Neural progenitor cell (in vitro differentiated cells): Measurements from ENCODE around the gene PPP1R2. TPM values are rescaled to one million over a fixed set of nuclear protein-coding genes. Genes with fewer than 3 reads are reported as not detected.
"Not testable (repeated sequence)": the region's sequence is repeated elsewhere in the genome, so short reads cannot be mapped to it uniquely, and the experiment has no call there.

Experiments used
- DNase-seq: peaks from one replicate; pipeline ENCODE4 v3.0.0-alpha.2; 2016; ENCODE audit warnings: low spot score
- H2AFZ ChIP-seq: fragments of 200-600 bp; sonication (generic); replicated peaks from 2 replicates; pipeline ENCODE4 v1.6.1; 2016; ENCODE audit warnings: antibody characterized with exemption
- H3F3A ChIP-seq: fragments of 200-600 bp; sonication (generic); 2 replicates; pipeline ENCODE4 v1.6.1; 2016; ENCODE audit warnings: antibody characterized with exemption, low read depth
- H3K27ac ChIP-seq: fragments of 200-600 bp; sonication (generic); 2 replicates; pipeline ENCODE4 v1.5.1; 2016; ENCODE audit warnings: mild to moderate bottlenecking
- H3K27me3 ChIP-seq: fragments of 200-600 bp; sonication (generic); 2 replicates; pipeline ENCODE4 v1.6.1; 2016; ENCODE audit warnings: mild to moderate bottlenecking, moderate library complexity
- H3K36me3 ChIP-seq: fragments of 200-600 bp; sonication (generic); 2 replicates; pipeline ENCODE4 v1.5.1; 2016
- H3K4me1 ChIP-seq: fragments of 200-600 bp; sonication (generic); 2 replicates; pipeline ENCODE4 v1.6.1; 2016; ENCODE audit warnings: mixed run types
- H3K4me2 ChIP-seq: fragments of 200-600 bp; sonication (generic); 2 replicates; pipeline ENCODE4 v1.6.1; 2016
- H3K4me3 ChIP-seq: fragments of 200-600 bp; sonication (generic); 2 replicates; pipeline ENCODE4 v1.5.1; 2016
- H3K79me2 ChIP-seq: fragments of 200-600 bp; sonication (generic); 2 replicates; pipeline ENCODE4 v1.6.1; 2016; ENCODE audit warnings: low read depth
- H3K9ac ChIP-seq: fragments of 200-600 bp; sonication (generic); 2 replicates; pipeline ENCODE4 v1.6.1; 2016
- H3K9me3 ChIP-seq: fragments of 200-600 bp; sonication (generic); 2 replicates; pipeline ENCODE4 v1.5.1; 2016; ENCODE audit warnings: low read depth
- H4K20me1 ChIP-seq: fragments of 200-600 bp; sonication (generic); 2 replicates; pipeline ENCODE4 v1.6.1; 2016; ENCODE audit warnings: low read depth
- H3K27ac Mint-ChIP-seq: 3 replicates; pipeline ENCODE4 v1.8.0; 2021; ENCODE audit warnings: mixed read lengths
- H3K27me3 Mint-ChIP-seq: 2 replicates; pipeline ENCODE4 v1.8.0; 2022; ENCODE audit warnings: low read depth, mild to moderate bottlenecking, inconsistent platforms, moderate library complexity, mixed read lengths; ENCODE audit not compliant: insufficient read depth
- H3K36me3 Mint-ChIP-seq: 3 replicates; pipeline ENCODE4 v1.8.0; 2021; ENCODE audit warnings: mixed read lengths
- H3K4me1 Mint-ChIP-seq: 3 replicates; pipeline ENCODE4 v1.8.0; 2021; ENCODE audit warnings: mixed read lengths
- H3K4me3 Mint-ChIP-seq: 3 replicates; pipeline ENCODE4 v1.8.0; 2021; ENCODE audit warnings: mild to moderate bottlenecking, moderate library complexity, mixed read lengths
- H3K9me3 Mint-ChIP-seq: 3 replicates; pipeline ENCODE4 v1.8.0; 2020; ENCODE audit warnings: mixed read lengths
- EZH2 ChIP-seq: fragments of 200-600 bp; sonication (generic); IDR thresholded peaks from 2 replicates; pipeline ENCODE4 v1.6.1; 2017; ENCODE audit warnings: antibody characterized with exemption, mild to moderate bottlenecking, moderate library complexity
- EZH2phosphoT487 ChIP-seq: fragments of 200-600 bp; sonication (generic); IDR thresholded peaks from 2 replicates; pipeline ENCODE4 v1.6.1; 2017; ENCODE audit warnings: antibody characterized with exemption
- total RNA-seq: library from RNA; depleted of rRNA; stranded (reverse); fragments of >200 nt; gene quantifications from 2 replicates; pipeline ENCODE4 v1.2.3, GENCODE V29; 2015; ENCODE audit warnings: low replicate concordance
- TF ChIP-seq, protein P1 (sequence below): fragments of 200-600 bp; sonication (generic); IDR thresholded peaks from 2 replicates; pipeline ENCODE4 v1.5.1; 2017; ENCODE audit warnings: antibody characterized with exemption, mild to moderate bottlenecking

PPP1R2 gene
- total RNA-seq, 1 donor from 2014 or later = 59.2 TPM

DNA sequence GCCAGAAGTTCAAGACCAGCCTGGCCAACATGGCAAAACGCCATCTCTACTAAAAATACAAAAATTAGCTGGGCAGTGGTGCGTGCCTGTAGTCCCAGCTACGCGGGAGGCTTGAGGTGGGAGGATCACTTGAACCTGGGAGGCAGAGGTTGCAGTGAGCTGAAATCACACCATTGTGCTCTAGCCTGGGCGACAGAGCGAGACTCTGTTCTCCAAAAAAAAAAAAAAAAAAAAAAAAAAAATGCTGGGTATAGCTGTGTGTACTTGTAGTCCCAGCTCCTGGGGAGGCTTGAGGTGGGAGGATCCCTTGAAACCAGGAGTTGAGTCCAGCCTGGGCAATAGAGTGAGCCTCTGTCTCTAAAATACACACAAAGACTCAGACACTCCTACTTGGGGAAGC is 32.0 kb downstream of the PPP1R2 start:
- H3K27me3 ChIP-seq = no peaks in the 10 kb centered on the region
- Mint-ChIP-seq H3K27me3 (no peaks in the 10 kb centered on the region), H3K9me3 (no peaks in the 10 kb centered on the region), H3K27ac (no peak overlapping the region), H3K4me1 (no peaks in the 10 kb centered on the region), H3K4me3 (no peak overlapping the region), H3K36me3 (peaks cover 13% of the 10 kb centered on the region)
- no peak overlapping the region for H3K27ac ChIP-seq
- no peaks in the 10 kb centered on the region for H3K4me1 ChIP-seq
- H3K4me2 ChIP-seq = no peak overlapping the region
- no peak for TF ChIP-seq EZH2phosphoT487
- TF ChIP-seq, protein P1, sequence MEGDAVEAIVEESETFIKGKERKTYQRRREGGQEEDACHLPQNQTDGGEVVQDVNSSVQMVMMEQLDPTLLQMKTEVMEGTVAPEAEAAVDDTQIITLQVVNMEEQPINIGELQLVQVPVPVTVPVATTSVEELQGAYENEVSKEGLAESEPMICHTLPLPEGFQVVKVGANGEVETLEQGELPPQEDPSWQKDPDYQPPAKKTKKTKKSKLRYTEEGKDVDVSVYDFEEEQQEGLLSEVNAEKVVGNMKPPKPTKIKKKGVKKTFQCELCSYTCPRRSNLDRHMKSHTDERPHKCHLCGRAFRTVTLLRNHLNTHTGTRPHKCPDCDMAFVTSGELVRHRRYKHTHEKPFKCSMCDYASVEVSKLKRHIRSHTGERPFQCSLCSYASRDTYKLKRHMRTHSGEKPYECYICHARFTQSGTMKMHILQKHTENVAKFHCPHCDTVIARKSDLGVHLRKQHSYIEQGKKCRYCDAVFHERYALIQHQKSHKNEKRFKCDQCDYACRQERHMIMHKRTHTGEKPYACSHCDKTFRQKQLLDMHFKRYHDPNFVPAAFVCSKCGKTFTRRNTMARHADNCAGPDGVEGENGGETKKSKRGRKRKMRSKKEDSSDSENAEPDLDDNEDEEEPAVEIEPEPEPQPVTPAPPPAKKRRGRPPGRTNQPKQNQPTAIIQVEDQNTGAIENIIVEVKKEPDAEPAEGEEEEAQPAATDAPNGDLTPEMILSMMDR = no peak
- no peak for TF ChIP-seq EZH2
- DNase-seq = no peak
- no peaks in the 10 kb centered on the region for H3K79me2 ChIP-seq
- H3K9me3 ChIP-seq = no peaks in the 10 kb centered on the region
- no peak overlapping the region for H3K4me3 ChIP-seq
- H3K36me3 ChIP-seq = no peaks in the 10 kb centered on the region
- H2AFZ ChIP-seq = no peak overlapping the region
- no peaks in the 10 kb centered on the region for H3F3A ChIP-seq
- H4K20me1 ChIP-seq = no peaks in the 10 kb centered on the region
- H3K9ac ChIP-seq = no peak overlapping the region

DNA sequence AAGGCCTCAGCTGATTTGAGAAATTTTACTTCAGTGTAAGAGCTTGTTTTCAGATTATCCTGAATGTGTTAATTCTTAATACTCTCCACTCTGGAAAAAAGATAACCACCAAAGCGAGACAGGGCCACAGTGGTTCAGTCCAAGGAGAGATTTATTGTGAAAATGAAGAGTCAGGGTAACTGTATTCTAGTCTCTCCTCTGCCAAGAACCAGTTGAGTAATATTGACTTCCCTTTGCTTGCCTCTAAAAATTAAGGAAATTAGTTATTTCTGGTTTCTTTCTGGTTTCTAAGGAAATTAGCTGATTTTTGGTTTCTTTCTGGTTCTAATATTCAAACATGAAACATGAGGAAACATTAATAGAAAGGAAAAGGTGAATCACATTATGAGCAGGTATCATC is 34.9 kb downstream of the PPP1R2 start:
- no peaks in the 10 kb centered on the region for H3K27me3 Mint-ChIP-seq
- no peaks in the 10 kb centered on the region for H3K9me3 Mint-ChIP-seq
- Histone ChIP-seq H3K4me3 (no peak overlapping the region), H2AFZ (no peak overlapping the region), H3K9me3 (no peaks in the 10 kb centered on the region), H3K36me3 (no peaks in the 10 kb centered on the region), H4K20me1 (no peaks in the 10 kb centered on the region), H3K27ac (no peak overlapping the region), H3K9ac (no peak overlapping the region), H3K4me1 (no peaks in the 10 kb centered on the region), H3K27me3 (no peaks in the 10 kb centered on the region), H3K79me2 (no peaks in the 10 kb centered on the region), H3K4me2 (no peak overlapping the region), H3F3A (no peaks in the 10 kb centered on the region)
- H3K27ac Mint-ChIP-seq = no peak overlapping the region
- no peak overlapping the region for H3K4me3 Mint-ChIP-seq
- TF ChIP-seq, protein P1 = no peak
- TF ChIP-seq EZH2 (no peak), EZH2phosphoT487 (no peak)
- H3K4me1 Mint-ChIP-seq = no peaks in the 10 kb centered on the region
- H3K36me3 Mint-ChIP-seq = peaks cover 3% of the 10 kb centered on the region
- no peak for DNase-seq

DNA sequence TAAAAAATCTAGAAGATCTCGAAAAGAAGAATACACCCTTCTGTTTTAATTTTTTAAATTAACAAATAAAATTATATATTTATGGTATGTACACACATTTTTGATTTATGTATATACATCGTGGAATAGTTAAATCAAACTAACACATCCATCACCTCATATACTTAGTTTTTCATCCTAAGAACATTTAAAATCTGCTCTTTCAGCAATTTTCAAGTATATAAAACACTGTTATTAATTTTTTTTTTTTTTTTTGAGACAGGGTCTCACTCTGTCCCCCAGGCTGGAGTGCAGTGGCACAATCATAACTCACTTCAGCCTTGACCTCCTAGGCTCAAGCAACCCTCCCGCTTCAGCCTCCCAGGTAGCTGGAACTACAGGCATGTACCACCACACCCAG is 67.5 kb downstream of the PPP1R2 start:
- Histone ChIP-seq H3F3A (no peaks in the 10 kb centered on the region), H3K4me2 (no peak overlapping the region), H3K79me2 (no peaks in the 10 kb centered on the region), H3K27me3 (no peaks in the 10 kb centered on the region), H2AFZ (no peak overlapping the region), H3K4me3 (no peak overlapping the region), H3K36me3 (no peaks in the 10 kb centered on the region), H3K9ac (no peak overlapping the region), H3K27ac (no peak overlapping the region), H4K20me1 (no peaks in the 10 kb centered on the region), H3K4me1 (no peaks in the 10 kb centered on the region), H3K9me3 (no peaks in the 10 kb centered on the region)
- Mint-ChIP-seq H3K4me3 (no peak overlapping the region), H3K9me3 (peaks cover 2% of the 10 kb centered on the region), H3K4me1 (no peaks in the 10 kb centered on the region), H3K27me3 (no peaks in the 10 kb centered on the region), H3K36me3 (no peaks in the 10 kb centered on the region), H3K27ac (no peak overlapping the region)
- DNase-seq = no peak
- no peak for TF ChIP-seq EZH2phosphoT487
- TF ChIP-seq, protein P1 = no peak
- no peak for TF ChIP-seq EZH2

DNA sequence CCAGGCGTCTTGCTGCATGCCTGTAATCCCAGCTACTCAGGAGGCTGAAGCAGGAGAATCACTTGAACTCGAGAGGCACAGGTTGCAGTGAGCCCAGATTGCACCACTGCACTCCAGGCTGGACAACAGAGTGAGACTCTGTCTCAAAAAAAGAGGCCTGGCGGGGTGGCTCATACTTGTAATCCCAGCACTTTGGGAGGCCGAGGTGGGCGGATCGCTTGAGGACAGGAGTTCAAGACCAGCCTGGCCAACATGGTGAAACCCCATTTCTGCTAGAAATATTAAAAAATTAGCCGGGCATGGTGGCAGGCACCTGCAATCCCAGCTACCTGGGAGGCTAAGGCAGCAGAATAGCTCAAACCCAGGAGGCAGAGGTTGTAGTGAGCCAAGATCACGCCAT is 68.0 kb downstream of the PPP1R2 start:
- H3K9me3 Mint-ChIP-seq, H2AFZ ChIP-seq, H3K36me3 ChIP-seq, H3K4me3 ChIP-seq, H3K4me2 ChIP-seq, H3K27ac ChIP-seq, H3K27me3 Mint-ChIP-seq, H3K27ac Mint-ChIP-seq, H3K9me3 ChIP-seq, H3K36me3 Mint-ChIP-seq, H3K4me3 Mint-ChIP-seq, DNase-seq, H3K27me3 ChIP-seq, H3K4me1 ChIP-seq, H3K9ac ChIP-seq, H3F3A ChIP-seq, H3K79me2 ChIP-seq, H3K4me1 Mint-ChIP-seq, H4K20me1 ChIP-seq: not testable (repeated sequence)
